Thyroid gland (tissue), 4 donors: ENCODE results near the gene NACAD.

Experiments used
- POLR2A ChIP-seq, 2 donors: fragments of 450-650 bp; IDR thresholded peaks; one replicate each; pipeline ENCODE4 v1.6.1; 2017; ENCODE audit warnings: antibody characterized with exemption in 2 of 2, mild to moderate bottlenecking in 2 of 2, moderate library complexity in 1 of 2
- TF ChIP-seq, protein P1 (sequence below), 6 experiments: fragments of 200-600 bp in 3 of 6; fragments of 450-650 bp in 3 of 6; sonication (generic) in 3 of 6; IDR thresholded peaks; one replicate each; pipeline ENCODE4 v1.5.1; 2016 to 2019; ENCODE audit warnings: antibody characterized with exemption in 6 of 6, mild to moderate bottlenecking in 2 of 6, inconsistent platforms in 1 of 6, moderate library complexity in 1 of 6

DNA sequence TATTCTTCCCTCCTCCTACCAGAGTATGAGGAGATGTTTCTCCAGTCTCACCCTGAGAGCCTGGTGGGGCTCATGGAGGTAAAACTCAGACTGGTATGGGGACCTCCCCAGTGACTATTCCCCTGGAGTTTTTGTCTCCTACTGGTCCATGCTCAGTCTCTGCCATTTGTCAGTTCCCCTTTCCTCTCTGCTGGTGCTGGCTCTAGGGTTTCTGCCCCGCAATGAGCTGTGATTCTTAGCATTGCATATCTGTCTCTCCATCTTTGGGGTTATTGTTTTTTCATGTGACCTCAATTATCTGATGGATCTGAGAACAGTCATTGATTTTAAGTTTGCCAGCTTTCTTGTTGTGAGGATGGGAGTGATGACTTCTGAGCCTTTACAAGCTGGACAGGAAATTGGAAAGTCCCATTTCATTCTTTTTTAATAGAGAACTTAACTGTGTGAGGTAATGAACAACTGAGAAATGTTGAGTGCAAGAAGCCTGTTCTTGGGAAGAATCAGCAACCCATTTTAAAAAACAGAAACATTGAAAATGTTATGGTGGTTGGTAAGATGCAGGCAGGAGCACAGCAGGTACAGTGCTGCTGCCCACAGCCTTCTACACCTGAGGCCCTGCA, 26.9 kb downstream of the NACAD start:
- TF ChIP-seq, protein P1, sequence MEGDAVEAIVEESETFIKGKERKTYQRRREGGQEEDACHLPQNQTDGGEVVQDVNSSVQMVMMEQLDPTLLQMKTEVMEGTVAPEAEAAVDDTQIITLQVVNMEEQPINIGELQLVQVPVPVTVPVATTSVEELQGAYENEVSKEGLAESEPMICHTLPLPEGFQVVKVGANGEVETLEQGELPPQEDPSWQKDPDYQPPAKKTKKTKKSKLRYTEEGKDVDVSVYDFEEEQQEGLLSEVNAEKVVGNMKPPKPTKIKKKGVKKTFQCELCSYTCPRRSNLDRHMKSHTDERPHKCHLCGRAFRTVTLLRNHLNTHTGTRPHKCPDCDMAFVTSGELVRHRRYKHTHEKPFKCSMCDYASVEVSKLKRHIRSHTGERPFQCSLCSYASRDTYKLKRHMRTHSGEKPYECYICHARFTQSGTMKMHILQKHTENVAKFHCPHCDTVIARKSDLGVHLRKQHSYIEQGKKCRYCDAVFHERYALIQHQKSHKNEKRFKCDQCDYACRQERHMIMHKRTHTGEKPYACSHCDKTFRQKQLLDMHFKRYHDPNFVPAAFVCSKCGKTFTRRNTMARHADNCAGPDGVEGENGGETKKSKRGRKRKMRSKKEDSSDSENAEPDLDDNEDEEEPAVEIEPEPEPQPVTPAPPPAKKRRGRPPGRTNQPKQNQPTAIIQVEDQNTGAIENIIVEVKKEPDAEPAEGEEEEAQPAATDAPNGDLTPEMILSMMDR (IDR thresholded peaks at IDR 0.05), result no peak
- TF ChIP-seq POLR2A (IDR thresholded peaks at IDR 0.05), result no peak
